GM12878 (cell line): Measurements from ENCODE around the gene CBLB. TPM values are rescaled to one million over a fixed set of nuclear protein-coding genes. Genes with fewer than 3 reads are reported as not detected.

Source experiments
- ATAC-seq: fragments of 200-7000 bp; cut with Tn5 transposase; 3 replicates; pipeline ENCODE4 v1.9.1; 2020; ENCODE audit warnings: mild to moderate bottlenecking, moderate library complexity
- BruUV-seq: library from RNA; stranded (reverse); fragments of 400-500 nt; replicated peaks from 2 replicates; lab custom pipeline; 2021; lab: Mats Ljungman, UMichigan
- CTCF ChIA-PET: fragments of 300-600 bp; sonication (Branson Sonifier 250); formaldehyde crosslinking; extraction: SDS; loops from one replicate; lab custom pipeline; 2021; ENCODE audit warnings: inconsistent platforms; lab: Yijun Ruan, JAX
- POLR2A ChIA-PET: fragments of 350-600 bp; formaldehyde crosslinking; extraction: SDS; loops from one replicate; lab custom pipeline; 2021; ENCODE audit warnings: inconsistent platforms; lab: Charles Lee
- RAD21 ChIA-PET: fragments of 300-600 bp; sonication (Branson Sonifier 250); formaldehyde crosslinking; loops from one replicate; lab custom pipeline; 2023; ENCODE audit warnings: antibody characterized with exemption; ENCODE audit not compliant: unreplicated experiment; lab: Charles Lee
- SMC1A ChIA-PET: fragments of 300-600 bp; sonication (Branson Sonifier 250); formaldehyde crosslinking; loops from one replicate; lab custom pipeline; 2023; ENCODE audit not compliant: unreplicated experiment, uncharacterized antibody; lab: Charles Lee
- DNase-seq: peaks from one replicate; pipeline ENCODE4 v3.0.0-alpha.2; 2011; ENCODE audit warnings: low read depth, low spot score
- FAIRE-seq: peaks from 3 replicates; lab custom pipeline; 2011; peaks lifted over from hg19 to GRCh38; lab: Jason Lieb, UNC
- H2AFZ ChIP-seq: 2 replicates; pipeline ENCODE4 v1.6.0; 2011; ENCODE audit warnings: low read depth, low read length, control low read depth; ENCODE audit not compliant: control insufficient read depth
- H3K27ac ChIP-seq: 2 replicates; pipeline ENCODE4 v1.5.1; 2011; ENCODE audit warnings: control low read depth; ENCODE audit not compliant: control insufficient read depth, insufficient read depth
- H3K27me3 ChIP-seq, 2 experiments: replicated peaks in 1 of 2; 2 replicates each; pipeline versions ENCODE4 v1.6.0 to v1.6.1; 2011; ENCODE audit warnings: low read length in 1 of 2; ENCODE audit not compliant: control insufficient read depth in 2 of 2, insufficient read depth in 2 of 2
- H3K36me3 ChIP-seq, 2 experiments: 2 replicates each; pipeline ENCODE4 v1.5.1; 2011; ENCODE audit warnings: low read length in 1 of 2; ENCODE audit not compliant: control insufficient read depth in 2 of 2, insufficient read depth in 2 of 2
- H3K4me1 ChIP-seq: 2 replicates; pipeline ENCODE4 v1.6.1; 2011; ENCODE audit warnings: mild to moderate bottlenecking, low read length, moderate library complexity, mixed read lengths; ENCODE audit not compliant: control insufficient read depth, insufficient read depth
- H3K4me2 ChIP-seq: 2 replicates; pipeline ENCODE4 v1.6.0; 2011; ENCODE audit warnings: control low read depth; ENCODE audit not compliant: control insufficient read depth, insufficient read depth
- H3K4me3 ChIP-seq: fragments of 200-600 bp; sonication (generic); 2 replicates; pipeline ENCODE4 v1.5.1; 2016
- H3K79me2 ChIP-seq: 2 replicates; pipeline ENCODE4 v1.6.0; 2011; ENCODE audit warnings: low read length; ENCODE audit not compliant: control insufficient read depth, insufficient read depth
- H3K9ac ChIP-seq: 2 replicates; pipeline ENCODE4 v1.8.0; 2011; ENCODE audit warnings: low read length, control low read depth, mixed read lengths; ENCODE audit not compliant: control insufficient read depth, insufficient read depth
- H3K9me3 ChIP-seq: replicated peaks from 3 replicates; pipeline ENCODE4 v1.5.1; 2011; ENCODE audit warnings: mild to moderate bottlenecking, low read length; ENCODE audit not compliant: control insufficient read depth, insufficient read depth
- H4K20me1 ChIP-seq: 2 replicates; pipeline ENCODE4 v1.6.0; 2011; ENCODE audit not compliant: control insufficient read depth, insufficient read depth
- BCL11A ChIP-seq: IDR thresholded peaks from 2 replicates; pipeline ENCODE4 v1.6.1; 2011; ENCODE audit warnings: low read depth, low read length
- GABPA ChIP-seq: IDR thresholded peaks from 2 replicates; pipeline ENCODE4 v1.6.1; 2014; ENCODE audit warnings: antibody characterized with exemption, low read depth, mild to moderate bottlenecking, inconsistent platforms
- IKZF1 ChIP-seq: fragments of 450-650 bp; conservative IDR thresholded peaks from 2 replicates; pipeline ENCODE4 v1.6.1; 2017; ENCODE audit warnings: antibody characterized with exemption, mild to moderate bottlenecking
- IRF4 ChIP-seq: IDR thresholded peaks from 2 replicates; pipeline ENCODE4 v1.6.1; 2011; ENCODE audit warnings: low read depth, low read length
- MTA3 ChIP-seq: IDR thresholded peaks from 2 replicates; pipeline ENCODE4 v1.6.1; 2012; ENCODE audit warnings: low read length, inconsistent platforms, borderline replicate concordance
- POLR2AphosphoS5 ChIP-seq: IDR thresholded peaks from 2 replicates; pipeline ENCODE4 v1.6.1; 2011; ENCODE audit warnings: mild to moderate bottlenecking, low read length, inconsistent platforms
- RELA ChIP-seq: fragments of 450-650 bp; IDR thresholded peaks from 2 replicates; pipeline ENCODE4 v1.8.0; 2014; ENCODE audit warnings: borderline replicate concordance; ENCODE audit not compliant: partially characterized antibody
- YY1 ChIP-seq: IDR thresholded peaks from 2 replicates; pipeline ENCODE4 v1.6.1; 2011; ENCODE audit warnings: low read depth, mild to moderate bottlenecking, low read length
- ZNF384 ChIP-seq: IDR thresholded peaks from 2 replicates; pipeline ENCODE4 v1.6.1; 2012; ENCODE audit warnings: low read depth, mild to moderate bottlenecking, low read length, improper control_type of control experiment, borderline replicate concordance
- WGBS: methylation state at CpG from one replicate; pipeline ENCODE4 v1.1.6; 2016; ENCODE audit warnings: low lambda C conversion rate; ENCODE audit not compliant: insufficient replicate concordance, insufficient coverage; ENCODE audit errors: missing lambda C conversion rate; 5-methylcytosine and 5-hydroxymethylcytosine counted together
- in situ Hi-C: fragments of 300-500 bp; cut with MboI; formaldehyde crosslinking; loops from 9 replicates; pipeline ENCODE4 v1.14.3; 2018; ENCODE audit warnings: mixed read lengths
- intact Hi-C: fragments of 100-400 bp; cut with micrococcal nuclease; formaldehyde crosslinking; loops from one replicate; pipeline ENCODE4 v1.14.2; 2022; ENCODE audit not compliant: unreplicated experiment
- polyA plus RNA-seq, 11 experiments: library from polyadenylated mRNA; depleted of rRNA in 4 of 11; unstranded in 6 of 11; stranded (reverse) in 5 of 11; fragments of >200 nt; fragmentation: Nextera tagmentation in 4 of 11; fragmentation: Illumina TruSeq in 1 of 11; extraction: Ambion mirVana in 4 of 11; extraction: Trizol in 1 of 11; gene quantifications; 1 replicate in 1 of 11; 2 replicates in 10 of 11; pipeline versions ENCODE4 v1.2.1 to v1.2.3, GENCODE V29; 2011 to 2016; ENCODE audit warnings: inconsistent platforms in 2 of 11, missing spikeins in 2 of 11, low read depth in 1 of 11
- total RNA-seq, 4 experiments: library from RNA; depleted of rRNA in 3 of 4; stranded (reverse); fragments of >200 nt in 3 of 4; fragmentation: Illumina TruSeq in 1 of 4; extraction: Trizol in 1 of 4; gene quantifications; 2 replicates each; pipeline versions ENCODE4 v1.2.1 to v1.2.3, GENCODE V29; 2013 to 2021
- TF ChIP-seq, protein P1 (sequence below): fragments of 450-650 bp; IDR thresholded peaks from 2 replicates; pipeline ENCODE4 v1.6.1; 2016; ENCODE audit warnings: mild to moderate bottlenecking
- TF ChIP-seq, protein P2 (sequence below): IDR thresholded peaks from 2 replicates; pipeline ENCODE4 v1.6.1; 2012; ENCODE audit warnings: mild to moderate bottlenecking, low read depth, low read length
- TF ChIP-seq, protein P3 (sequence below): fragments of 450-650 bp; IDR thresholded peaks from 2 replicates; pipeline ENCODE4 v1.6.1; 2017; ENCODE audit warnings: low read depth, mild to moderate bottlenecking, moderate library complexity

Gene CBLB
- total and polyA plus RNA-seq, 10 of the 15 experiments (the other 5 are each of a cell fraction or from before 2014, with no cell fraction given): 17.2 to 107 (median 41.9) TPM

DNA sequence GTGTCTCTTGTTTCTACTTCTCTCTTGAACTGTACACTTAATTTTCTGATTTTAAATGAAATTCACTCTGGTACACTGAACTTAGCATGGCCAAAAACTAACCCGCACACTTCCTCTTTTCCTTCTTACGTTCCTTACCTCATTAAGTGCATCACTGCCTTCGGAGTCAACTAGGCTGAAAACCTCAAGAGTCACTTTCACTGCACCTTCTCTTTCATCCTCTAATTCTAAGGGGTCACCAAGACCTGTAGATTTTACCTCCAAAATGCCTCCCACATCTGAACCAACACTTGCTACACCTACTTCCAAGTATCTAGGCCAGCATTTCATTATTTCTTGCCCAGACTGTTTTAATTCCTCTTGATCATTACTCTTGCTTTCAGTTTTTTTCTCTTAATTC is 6.6 kb downstream of the CBLB start:
- FAIRE-seq: peak; percentile 83
- Histone ChIP-seq H4K20me1 (no peaks in the 10 kb centered on the region), H3K9ac (no peak overlapping the region), H3K27me3 (no peaks in the 10 kb centered on the region), H3K4me2 (peak overlapping the region; percentile 12), H3K4me1 (peaks cover 17% of the 10 kb centered on the region), H3K79me2 (peaks cover 76% of the 10 kb centered on the region), H3K4me3 (peak overlapping the region; percentile 39), H3K36me3 (peaks cover 0 to 36% of the 10 kb centered on the region in 2 experiments; a peak in 3 of 4 replicates), H3K27ac (peak overlapping the region; percentile 55), H3K9me3 (peaks cover 4% of the 10 kb centered on the region), H2AFZ (no peak overlapping the region)
- ATAC-seq: peak; percentile 80
- intact Hi-C loops (loop anchor here (1.0 to 10.0 kb wide), 4 partner anchors 25 to 563 kb away; no protein-coding TSS in a partner anchor), in situ Hi-C loops (loop anchor here (25.0 kb wide), 1 partner anchor 750 kb away; no protein-coding TSS in a partner anchor)
- POLR2A ChIA-PET: interaction anchor here (0.9 to 1.9 kb wide), 3 partner anchors 27 to 64 kb away, joined by 3 to 6 read pairs (median 4); no protein-coding TSS in a partner anchor
- 0% methylated on average over 3 of the region's 3 CpGs for whole genome bisulfite sequencing
- BruUV-seq: TSS peak; percentile 11
- RAD21 ChIA-PET: interaction anchor here (1.0 to 10.0 kb wide), 12 partner anchors 10 to 393 kb away, joined by 3 to 119 read pairs (median 5); no protein-coding TSS in a partner anchor
- SMC1A ChIA-PET: interaction anchor here (0.6 to 8.2 kb wide), 26 partner anchors 8 to 747 kb away, joined by 3 to 101 read pairs (median 4); no protein-coding TSS in a partner anchor
- peak; percentile 69 for DNase-seq
- CTCF ChIA-PET: interaction anchor here (0.6 to 2.9 kb wide), 5 partner anchors 11 to 747 kb away, joined by 3 to 11 read pairs (median 5); no protein-coding TSS in a partner anchor
- 0 out of 2 replicates have a peak, but pooled peaks have one; percentile 19 for TF ChIP-seq YY1
- TF ChIP-seq, protein P1, sequence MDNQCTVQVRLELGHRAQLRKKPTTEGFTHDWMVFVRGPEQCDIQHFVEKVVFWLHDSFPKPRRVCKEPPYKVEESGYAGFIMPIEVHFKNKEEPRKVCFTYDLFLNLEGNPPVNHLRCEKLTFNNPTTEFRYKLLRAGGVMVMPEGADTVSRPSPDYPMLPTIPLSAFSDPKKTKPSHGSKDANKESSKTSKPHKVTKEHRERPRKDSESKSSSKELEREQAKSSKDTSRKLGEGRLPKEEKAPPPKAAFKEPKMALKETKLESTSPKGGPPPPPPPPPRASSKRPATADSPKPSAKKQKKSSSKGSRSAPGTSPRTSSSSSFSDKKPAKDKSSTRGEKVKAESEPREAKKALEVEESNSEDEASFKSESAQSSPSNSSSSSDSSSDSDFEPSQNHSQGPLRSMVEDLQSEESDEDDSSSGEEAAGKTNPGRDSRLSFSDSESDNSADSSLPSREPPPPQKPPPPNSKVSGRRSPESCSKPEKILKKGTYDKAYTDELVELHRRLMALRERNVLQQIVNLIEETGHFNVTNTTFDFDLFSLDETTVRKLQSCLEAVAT: peak; percentile 58; the same call in 1 of the 2 replicates
- 0 out of 2 replicates have a peak, but pooled peaks have one; percentile 21 for TF ChIP-seq GABPA
- TF ChIP-seq MTA3: peak; percentile 85; the same call in 1 of the 2 replicates
- no peak for TF ChIP-seq ZNF384
- peak; percentile 82 for TF ChIP-seq IKZF1
- TF ChIP-seq BCL11A: peak; percentile 96
- peak; percentile 79; the same call in 1 of the 2 replicates for TF ChIP-seq IRF4
- TF ChIP-seq, protein P2, sequence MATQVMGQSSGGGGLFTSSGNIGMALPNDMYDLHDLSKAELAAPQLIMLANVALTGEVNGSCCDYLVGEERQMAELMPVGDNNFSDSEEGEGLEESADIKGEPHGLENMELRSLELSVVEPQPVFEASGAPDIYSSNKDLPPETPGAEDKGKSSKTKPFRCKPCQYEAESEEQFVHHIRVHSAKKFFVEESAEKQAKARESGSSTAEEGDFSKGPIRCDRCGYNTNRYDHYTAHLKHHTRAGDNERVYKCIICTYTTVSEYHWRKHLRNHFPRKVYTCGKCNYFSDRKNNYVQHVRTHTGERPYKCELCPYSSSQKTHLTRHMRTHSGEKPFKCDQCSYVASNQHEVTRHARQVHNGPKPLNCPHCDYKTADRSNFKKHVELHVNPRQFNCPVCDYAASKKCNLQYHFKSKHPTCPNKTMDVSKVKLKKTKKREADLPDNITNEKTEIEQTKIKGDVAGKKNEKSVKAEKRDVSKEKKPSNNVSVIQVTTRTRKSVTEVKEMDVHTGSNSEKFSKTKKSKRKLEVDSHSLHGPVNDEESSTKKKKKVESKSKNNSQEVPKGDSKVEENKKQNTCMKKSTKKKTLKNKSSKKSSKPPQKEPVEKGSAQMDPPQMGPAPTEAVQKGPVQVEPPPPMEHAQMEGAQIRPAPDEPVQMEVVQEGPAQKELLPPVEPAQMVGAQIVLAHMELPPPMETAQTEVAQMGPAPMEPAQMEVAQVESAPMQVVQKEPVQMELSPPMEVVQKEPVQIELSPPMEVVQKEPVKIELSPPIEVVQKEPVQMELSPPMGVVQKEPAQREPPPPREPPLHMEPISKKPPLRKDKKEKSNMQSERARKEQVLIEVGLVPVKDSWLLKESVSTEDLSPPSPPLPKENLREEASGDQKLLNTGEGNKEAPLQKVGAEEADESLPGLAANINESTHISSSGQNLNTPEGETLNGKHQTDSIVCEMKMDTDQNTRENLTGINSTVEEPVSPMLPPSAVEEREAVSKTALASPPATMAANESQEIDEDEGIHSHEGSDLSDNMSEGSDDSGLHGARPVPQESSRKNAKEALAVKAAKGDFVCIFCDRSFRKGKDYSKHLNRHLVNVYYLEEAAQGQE: 0 out of 2 replicates have a peak, but pooled peaks have one; percentile 30
- TF ChIP-seq, protein P3, sequence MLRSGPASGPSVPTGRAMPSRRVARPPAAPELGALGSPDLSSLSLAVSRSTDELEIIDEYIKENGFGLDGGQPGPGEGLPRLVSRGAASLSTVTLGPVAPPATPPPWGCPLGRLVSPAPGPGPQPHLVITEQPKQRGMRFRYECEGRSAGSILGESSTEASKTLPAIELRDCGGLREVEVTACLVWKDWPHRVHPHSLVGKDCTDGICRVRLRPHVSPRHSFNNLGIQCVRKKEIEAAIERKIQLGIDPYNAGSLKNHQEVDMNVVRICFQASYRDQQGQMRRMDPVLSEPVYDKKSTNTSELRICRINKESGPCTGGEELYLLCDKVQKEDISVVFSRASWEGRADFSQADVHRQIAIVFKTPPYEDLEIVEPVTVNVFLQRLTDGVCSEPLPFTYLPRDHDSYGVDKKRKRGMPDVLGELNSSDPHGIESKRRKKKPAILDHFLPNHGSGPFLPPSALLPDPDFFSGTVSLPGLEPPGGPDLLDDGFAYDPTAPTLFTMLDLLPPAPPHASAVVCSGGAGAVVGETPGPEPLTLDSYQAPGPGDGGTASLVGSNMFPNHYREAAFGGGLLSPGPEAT: peak; percentile 83
- TF ChIP-seq RELA: no peak
- no peak for TF ChIP-seq POLR2AphosphoS5
